Stimulated activated CD8-positive, alpha-beta memory T cell treated with anti-CD3 and anti-CD28 coated beads, Interleukin-2, amount 100 ng/mL, for 1 hour (primary cell): ENCODE results near the gene KLHL11.
A peak's percentile ranks its signal among the peaks of the same experiment; 100 is the strongest.
"Not testable (repeated sequence)": the region's sequence is repeated elsewhere in the genome, so short reads cannot be mapped to it uniquely, and the experiment has no call there.

Experiments used
- DNase-seq, 2 donors: peaks; one replicate each; pipeline ENCODE4 v3.0.0-alpha.2; 2020; ENCODE audit warnings: low read depth in 2 of 2

The KLHL11 gene

DNA sequence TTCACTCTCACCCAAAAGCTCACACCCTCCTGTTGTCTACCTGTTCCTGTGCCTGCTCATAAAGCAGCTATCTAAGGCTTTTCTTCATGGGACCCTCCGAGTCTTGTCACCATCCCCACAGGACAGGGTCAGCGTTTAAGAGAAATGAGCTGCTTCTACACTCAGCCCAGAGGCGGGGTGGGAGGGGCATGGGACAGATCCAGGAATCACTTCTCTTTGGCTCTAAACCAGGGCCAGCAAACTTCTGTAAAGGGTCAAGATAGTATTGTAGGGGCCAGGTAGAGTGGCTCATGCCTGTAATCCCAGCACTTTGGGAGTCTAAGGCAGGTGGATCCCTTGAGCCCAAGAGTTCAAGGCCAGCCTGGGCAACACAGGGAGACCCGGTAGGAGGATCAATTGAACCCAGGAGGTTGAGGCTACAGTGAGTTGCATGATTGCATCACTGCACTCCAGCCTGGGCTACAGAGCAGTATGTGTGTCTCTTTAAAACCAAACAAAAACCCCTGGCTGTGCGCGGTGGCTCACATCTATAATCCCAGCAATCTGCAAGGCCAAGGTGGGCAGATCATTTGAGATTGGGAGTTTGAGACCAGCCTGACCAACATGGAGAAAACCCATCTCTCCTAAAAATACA is 23.2 kb upstream of the KLHL11 start:
- DNase-seq = no peak

DNA sequence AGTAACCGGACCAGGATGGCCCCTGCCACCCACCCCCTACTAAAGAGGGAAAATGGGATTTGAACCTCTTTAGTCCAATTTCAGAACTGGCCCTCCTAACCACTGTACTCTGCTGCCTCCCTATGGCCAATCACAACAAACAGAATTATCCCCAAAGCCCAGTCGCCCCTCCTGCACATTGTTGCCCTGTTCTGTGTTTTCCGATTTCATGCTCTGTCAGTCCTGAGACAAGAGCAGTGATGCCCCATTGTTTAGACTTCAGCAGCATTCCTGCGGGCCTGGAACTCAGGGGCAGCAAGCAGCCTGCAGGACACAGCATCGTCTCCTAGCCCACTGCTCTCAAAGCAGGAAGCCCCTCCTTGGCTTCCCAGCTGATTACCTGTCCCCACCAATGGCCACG is 20.5 kb upstream of the KLHL11 start:
- no peak for DNase-seq

DNA sequence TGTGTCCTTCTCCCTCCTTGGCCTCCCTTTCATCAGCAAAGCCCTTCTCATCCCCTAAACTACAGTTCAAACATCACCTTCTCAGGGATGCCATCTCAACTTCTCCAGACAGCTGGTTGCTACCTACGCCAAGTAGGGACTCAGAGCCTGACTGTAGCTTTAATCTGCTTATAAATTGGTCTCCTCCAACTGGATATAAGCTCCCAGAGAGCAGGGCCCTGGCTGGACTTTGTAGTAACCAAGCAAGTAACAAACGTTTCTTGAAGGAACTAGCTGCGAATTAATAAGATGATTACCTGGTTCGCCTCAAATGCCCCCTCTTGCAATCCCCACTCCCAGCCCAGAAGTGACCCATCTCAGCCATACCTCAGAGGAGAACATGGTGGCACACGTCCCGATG is 17.5 kb upstream of the KLHL11 start:
- DNase-seq = no peak

DNA sequence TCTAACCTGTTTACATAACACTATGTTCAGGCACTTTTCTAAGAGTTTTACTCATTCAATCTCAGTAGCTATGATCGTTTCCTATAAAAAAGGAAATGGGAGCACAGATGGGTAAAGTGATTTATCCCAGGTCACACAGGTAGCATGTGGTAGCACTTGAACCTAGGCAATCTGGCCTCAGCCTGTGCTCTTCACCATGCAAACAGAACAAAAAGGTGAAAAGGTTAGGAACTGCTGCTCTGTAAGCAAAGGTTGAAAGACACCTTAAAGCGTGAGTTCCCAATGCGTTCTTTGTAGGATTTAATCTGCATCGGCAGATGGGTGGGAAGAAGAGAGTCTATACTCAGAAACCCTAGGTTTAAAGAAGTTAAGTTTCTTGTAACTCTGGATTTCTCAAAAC is 14.9 kb upstream of the KLHL11 start:
- no peak for DNase-seq

DNA sequence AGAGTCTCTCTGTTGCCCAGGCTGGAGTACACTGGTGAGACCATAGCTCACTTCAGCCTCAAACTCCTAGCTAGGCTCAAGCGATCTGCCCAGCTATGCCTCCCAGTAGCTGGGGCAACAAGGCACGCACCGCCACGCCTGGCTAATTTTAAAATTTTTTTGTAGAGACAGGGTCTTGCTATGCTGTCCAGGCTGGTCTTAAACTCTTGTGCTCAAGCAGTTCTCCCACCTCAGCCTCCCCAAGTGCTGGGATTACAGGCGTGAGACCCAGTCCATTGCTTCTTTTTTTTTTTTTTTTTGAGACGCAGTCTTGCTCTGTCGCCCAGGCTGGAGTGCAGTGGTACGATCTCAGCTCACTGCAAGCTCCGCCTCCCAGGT is 9.1 kb upstream of the KLHL11 start:
- DNase-seq = not testable (repeated sequence)

DNA sequence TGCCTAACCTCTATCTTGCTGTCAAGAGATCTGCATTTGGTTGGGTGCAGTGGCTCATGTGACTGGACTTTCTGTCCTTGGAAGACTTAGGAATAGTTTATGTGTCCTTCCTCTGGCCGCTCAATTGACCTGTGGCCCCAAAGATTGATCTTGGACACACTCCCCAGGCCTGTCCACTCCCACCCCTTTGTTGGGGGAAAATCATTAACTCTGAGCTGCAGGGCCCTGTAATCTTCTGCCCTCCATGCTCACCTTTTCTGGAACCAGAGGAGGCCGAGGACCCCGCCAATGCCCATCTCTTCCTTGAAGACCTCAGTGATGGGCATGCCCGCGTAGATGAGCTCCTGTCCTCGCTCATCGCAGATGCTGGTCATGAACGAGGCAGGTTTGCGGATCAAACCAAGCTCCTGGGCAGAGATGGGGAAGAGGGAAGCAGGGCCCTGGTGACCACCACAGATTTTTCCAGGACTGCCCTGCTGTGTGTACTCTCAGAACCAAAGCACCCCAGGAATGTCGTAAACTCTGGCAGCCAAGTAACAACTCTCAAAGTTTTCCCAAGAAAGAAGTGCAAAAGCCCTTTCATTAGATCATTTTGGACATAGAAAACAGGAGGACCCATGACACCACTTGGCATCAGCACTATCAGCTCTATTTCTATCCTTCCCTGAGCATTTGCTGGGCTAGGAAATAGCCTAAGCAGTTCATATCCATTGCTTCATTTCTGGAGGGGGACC is 8.5 kb upstream of the KLHL11 start:
- DNase-seq = no peak

DNA sequence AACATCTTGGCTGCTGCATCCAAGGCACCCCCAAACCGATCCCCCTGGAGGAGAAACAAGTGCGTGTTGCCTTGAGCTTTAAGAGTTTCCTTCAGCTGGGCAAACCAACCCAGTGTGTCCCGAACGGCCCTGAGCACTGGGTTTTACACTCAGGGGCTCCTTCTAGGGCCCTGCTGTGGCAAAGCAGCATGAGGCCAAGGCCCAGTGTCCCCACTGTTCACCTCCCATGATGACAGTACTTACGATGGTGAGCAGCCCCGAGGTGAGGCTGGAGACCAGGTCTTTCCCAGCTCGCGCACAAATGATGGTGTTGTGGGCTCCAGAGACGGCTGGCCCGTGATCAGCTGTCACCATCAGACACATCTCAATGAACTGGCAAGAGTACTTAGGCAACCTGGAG is 6.6 kb upstream of the KLHL11 start:
- no peak for DNase-seq

DNA sequence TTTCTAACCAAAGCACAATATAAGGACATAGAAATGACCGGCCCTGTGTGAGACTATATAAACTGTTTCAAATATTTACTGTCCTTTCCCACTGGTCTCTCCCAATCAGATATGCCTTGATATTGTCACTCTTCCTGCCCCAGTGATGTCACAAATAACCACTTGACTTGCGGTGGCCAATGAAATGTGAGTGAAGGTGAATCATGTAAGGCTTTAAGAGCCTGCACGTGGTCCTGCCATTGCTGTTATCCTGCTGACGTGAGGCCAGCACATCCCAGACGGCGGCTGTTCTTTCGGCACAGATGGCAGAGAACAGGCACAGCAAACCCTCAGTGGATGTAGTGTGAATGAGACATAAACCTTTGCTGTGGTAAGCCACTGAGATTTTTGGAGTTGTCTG is 5.4 kb upstream of the KLHL11 start:
- DNase-seq = no peak

DNA sequence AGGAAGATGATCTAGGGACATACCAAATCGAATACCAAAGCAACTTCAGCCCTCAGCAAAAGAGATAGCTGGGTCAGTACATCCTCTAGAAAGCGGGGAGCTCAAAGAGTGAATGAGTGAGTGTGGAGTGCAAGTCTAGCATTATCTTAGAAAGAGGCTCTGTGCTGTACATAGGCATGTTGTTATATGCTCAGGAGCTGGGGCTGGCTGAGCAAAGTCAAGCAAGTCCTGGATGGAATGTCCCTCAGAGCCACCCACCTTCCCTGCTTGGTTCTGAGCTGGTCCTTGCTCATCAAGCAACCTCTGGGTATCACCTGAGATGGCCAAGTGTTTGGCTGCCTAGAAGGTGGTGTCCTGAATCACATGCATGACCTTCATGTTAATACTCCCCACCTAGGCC is 4.9 kb upstream of the KLHL11 start:
- DNase-seq = no peak

DNA sequence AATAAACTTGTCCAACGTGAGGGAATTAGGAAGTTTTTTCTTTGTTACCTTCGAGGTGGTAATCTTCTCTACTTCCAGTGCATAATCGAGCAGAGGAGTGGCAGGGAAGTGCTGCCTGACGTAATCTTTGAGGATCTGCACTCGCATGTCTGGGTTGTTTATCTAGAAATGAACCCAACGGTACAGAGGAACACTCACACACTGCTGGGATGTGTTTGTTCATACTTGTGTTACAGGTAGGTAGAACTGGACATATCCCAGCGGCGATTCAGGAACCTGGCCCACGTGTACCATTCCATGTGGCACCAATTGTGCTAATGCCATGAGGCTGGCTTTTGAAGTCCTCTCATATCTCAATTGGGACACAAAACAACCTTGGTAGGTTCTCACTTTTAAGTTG is 4.2 kb upstream of the KLHL11 start:
- DNase-seq = no peak

DNA sequence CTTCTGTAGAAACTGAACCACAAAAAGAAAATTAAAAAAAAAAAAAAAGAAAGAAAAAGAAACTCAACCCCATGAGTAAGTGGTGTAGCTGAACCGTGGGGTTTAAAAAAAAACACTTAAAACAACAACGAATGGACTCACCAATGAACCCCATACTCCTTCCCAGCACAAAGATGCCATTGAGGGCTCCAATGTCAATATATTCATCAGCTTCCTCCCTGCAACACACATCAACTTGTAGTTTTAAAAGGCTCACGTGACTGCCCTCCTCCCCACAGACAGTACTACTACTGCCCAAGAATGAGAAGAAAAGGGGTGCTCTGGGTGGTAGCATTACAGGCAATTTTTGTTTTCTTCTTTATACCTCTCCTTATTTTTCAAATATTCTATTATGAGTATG is 3.3 kb upstream of the KLHL11 start:
- DNase-seq = no peak

DNA sequence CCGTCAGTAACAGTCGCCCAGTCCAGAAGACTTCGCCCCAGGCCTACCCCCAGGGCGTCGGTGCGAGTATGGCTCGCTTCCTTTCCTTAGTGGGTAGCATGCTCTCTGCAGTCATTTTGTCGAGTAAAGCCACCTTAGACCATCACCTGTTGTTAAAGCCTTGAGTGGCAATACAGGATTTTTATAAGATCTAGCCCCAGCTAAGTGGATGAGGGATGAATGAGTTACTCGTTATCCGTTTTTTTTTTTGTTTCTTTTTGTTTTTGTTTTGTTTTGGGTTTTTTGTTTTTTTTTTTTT is 322 bp upstream of the KLHL11 start:
- no peak for DNase-seq

DNA sequence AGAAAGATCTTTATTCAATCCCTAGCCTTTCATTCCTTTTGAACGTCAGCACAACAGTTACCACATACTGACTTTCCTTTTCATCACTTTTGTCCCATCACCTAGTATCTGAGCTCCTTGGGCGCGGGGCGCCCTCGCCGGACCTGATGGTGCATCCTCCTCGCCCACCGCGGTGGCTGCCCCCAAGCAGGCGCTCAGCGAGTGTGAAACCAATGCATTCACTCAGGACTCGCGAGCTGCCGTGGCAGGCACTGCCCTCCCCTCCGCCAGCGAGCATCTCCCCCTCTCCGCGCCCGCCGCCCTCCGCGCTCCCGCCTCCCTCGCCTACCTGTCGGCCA is 756 bp downstream of the KLHL11 start:
- DNase-seq = peak in 1 of 2 donors; percentile 30

DNA sequence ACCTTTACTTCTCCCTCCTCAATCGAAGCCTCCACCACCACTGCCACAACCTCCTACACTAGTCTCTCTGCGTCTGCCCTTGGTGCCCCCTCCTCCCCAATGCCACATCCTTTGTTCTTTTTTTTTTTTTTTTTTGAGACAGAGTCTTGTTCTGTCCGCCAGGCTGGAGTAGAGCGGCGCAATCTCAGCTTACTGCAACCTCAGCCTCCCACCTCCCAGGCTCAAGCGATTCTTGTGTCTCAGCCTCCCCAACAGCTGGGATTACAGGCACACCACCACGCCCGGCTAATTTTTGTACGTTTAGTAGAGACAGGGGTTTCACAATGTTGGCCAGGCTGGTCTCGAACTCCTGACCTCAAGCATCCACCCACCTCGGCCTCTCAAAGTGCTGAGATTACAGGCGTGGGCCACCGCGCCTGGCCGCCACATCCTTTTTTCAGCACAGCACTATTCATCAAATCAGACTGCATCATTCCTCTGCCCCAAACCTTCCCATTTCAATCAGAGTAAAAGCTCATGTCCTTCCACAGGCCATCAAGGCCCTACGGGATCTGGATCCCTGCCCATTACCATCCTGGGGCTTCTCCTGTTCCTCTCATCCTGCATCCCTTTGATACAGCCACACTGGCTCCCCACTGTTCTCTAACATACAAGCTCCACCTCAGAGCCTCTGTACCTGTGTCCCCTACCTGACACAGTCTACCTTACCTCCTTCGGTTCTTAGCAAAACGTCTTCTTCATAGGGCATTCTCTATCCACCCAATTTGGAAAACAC is 2.0 kb downstream of the KLHL11 start:
- DNase-seq = no peak

DNA sequence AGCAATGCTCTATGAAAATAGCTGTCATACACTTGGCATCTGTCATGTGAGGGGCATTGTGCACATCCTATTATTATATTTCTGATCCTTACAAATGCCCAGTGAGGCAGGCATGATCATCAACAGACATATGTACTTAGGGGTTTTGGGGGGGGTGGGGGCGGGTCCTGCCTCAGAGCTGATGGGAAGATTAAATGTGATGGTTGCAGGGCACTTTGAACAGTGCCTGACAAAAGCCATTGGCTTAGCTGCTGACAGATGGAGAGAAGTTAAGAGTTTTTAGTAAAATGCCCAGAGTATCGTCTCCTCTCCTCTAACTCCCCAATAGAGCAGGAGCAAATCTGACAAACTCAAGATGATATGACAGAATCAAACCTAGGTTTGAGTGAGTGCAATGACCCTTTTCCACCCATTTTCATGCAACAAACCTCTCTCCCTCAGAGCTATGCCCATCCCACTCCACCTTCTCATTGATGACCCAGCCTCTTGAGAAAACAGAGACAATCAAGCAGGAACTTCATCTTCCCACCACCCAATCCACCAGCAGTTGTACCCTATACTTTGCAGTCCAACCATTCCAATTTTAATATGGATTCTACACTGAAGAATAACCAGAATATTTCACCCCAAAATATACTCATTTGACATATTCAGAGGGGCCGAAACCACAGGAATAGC is 4.8 kb downstream of the KLHL11 start:
- DNase-seq = no peak

DNA sequence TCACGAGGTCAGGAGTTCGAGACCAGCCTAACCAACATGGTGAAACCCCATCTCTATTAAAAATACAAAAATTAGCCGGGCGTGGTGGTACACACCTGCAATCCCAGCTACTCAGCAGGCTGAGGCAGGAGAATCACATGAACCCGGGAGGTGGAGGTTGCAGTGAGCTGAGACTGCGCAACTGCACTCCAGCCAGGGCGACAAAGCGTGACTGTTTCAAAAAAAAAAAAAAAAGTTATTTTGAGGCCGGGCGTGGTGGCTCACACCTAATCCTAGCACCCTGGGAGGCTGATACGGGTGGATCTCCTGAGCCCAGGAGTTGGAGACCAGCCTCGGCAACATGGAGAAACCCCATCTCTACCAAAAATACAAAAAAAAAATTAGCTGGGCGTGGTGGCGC is 13.8 kb downstream of the KLHL11 start:
- not testable (repeated sequence) for DNase-seq

DNA sequence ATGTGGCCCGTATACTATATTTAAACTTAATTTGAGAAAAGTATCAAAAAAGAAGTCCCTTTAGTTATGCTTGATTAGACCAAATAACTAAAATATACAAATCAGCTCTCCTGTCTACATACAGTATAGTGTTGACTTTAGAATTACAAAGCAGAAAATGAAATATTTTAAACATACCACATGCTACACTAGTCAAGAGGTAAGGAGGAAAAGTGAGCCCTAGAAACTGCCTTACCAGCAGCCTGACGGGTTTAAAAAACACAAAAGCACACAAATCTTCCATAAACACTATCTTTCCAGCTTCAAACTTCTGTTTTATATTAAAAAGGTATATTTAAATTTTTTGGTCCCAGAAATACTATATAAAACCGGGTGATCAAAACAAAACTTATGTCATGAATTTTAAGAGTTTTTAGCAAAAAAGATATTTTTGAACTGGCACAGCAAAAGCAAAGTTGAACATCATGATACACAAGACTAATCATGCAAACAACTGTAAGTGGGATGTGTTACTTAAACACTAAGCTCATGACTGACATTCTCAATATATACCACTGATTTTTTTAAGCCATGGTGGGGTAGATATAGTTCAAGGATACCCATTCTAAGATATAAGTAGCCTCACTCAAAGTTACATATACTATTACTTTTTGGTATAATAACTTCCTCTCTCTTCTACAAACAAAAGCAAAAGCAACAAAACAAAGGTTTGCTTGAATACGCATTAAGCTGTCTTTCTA is 15.8 kb downstream of the KLHL11 start:
- no peak for DNase-seq

DNA sequence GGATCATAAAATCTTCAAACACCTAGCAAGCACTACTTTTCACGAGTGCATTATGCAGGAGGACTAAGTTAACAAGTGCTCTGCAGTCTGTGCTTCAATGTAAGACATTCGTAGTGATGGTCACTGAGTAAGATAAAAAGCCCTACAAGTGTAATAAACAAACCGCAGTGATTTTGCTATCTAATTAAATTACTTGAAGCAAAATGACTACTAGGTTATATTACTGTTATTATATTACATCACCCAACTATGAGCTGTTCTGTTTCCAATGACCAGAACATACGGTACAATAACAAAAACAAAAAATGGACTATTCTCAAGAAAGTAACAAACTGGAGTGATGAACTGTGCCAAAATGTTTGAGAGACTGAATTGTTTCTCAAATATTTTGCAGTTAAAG is 16.4 kb downstream of the KLHL11 start:
- DNase-seq = no peak

DNA sequence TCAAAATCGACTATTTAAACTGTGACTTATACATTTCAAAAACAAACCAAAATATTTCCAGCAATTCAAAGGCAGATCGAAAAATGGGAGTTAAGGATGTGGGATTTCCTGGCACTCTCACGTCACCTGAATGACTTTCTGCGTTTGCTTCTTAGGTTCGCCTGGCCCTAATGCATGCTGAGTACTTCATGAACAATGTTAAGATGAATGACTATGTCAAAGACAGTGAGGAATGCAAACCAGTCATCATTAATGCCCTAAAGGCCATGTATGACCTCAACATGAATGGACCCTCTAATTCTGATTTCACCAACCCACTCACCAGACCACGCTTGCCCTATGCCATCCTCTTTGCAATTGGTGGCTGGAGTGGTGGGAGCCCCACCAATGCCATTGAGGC is 20.3 kb downstream of the KLHL11 start:
- DNase-seq = no peak

DNA sequence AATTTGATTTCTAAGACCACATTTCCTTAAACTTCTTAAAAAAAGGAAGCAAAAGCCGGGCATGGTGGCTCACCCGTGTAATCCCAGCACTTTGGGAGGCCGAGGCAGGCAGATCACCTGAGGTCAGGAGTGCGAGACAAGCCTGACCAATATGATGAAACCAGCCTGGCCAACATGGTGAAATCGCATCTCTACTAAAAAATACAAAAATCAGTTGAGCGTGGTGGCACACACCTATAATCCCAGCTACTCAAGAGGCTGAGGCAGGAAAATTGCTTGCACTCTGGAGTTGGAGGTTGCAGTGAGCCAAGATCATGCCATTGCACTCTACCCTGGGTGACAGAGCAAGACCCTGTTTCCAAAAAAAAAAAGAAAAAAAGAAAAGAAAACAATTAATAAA is 24.4 kb downstream of the KLHL11 start:
- not testable (repeated sequence) for DNase-seq

DNA sequence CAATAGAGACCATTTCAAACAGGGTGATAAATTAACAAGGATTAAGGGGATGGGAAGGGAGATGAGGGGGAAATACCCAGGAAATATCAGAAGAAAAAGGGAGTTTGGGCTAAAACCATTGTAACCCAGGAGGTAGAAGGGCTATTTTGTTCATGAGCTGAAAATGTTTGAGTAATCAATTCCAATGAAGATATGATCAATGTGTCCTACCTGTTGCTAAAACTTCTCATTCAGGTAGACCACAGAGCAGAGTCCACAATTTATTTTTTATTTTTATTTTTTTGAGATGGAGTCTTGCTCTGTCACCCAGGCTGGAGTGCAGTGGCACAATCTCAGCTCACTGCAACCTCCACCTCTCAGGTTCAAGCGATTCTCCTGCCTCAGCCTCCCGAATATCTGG is 25.8 kb downstream of the KLHL11 start:
- DNase-seq = not testable (repeated sequence)
